MM.1S (cell line): ENCODE results near the gene DFFB.

Experiments
- CTCF ChIP-seq: fragments of 300-600 bp; sonication (generic); IDR thresholded peaks from 2 replicates; pipeline ENCODE4 v1.5.1; 2016; ENCODE audit warnings: antibody characterized with exemption, low read length, mixed read lengths
- EZH2 ChIP-seq: fragments of 300-600 bp; sonication (generic); optimal IDR thresholded peaks from 2 replicates; pipeline ENCODE3; 2017; ENCODE audit warnings: low read depth, mild to moderate bottlenecking, antibody characterized with exemption, low read length, mixed read lengths
- EZH2phosphoT487 ChIP-seq: fragments of 300-600 bp; sonication (generic); IDR thresholded peaks from 2 replicates; pipeline ENCODE4 v1.6.1; 2018; ENCODE audit warnings: antibody characterized with exemption, low read length

- TF ChIP-seq CTCF = no peak
- no peak for TF ChIP-seq EZH2
- TF ChIP-seq EZH2phosphoT487 = no peak
These were observed 57.1 kb downstream of the DFFB start for GRCh38 chr1:3914331-3914851.
